GM10266 (cell line): Measurements from ENCODE around the gene RCCD1.

Source experiments
- DNase-seq: peaks from one replicate; pipeline ENCODE4 v3.0.0; 2012; ENCODE audit errors: extremely low spot score
- CTCF ChIP-seq: IDR thresholded peaks from 2 replicates; pipeline ENCODE4 v1.5.1; 2012; ENCODE audit warnings: mild to moderate bottlenecking, low read depth; ENCODE audit not compliant: control insufficient read depth, insufficient read depth; ENCODE audit errors: missing control alignments

RCCD1 gene

GRCh38 chr15:90910441-90911301 is 44.0 kb upstream of the RCCD1 start:
- DNase-seq = no peak
- no peak for TF ChIP-seq CTCF

- no peak for DNase-seq
- no peak for TF ChIP-seq CTCF
Observed at GRCh38 chr15:90911302-90911623, 43.4 kb upstream of the RCCD1 start.

DNA sequence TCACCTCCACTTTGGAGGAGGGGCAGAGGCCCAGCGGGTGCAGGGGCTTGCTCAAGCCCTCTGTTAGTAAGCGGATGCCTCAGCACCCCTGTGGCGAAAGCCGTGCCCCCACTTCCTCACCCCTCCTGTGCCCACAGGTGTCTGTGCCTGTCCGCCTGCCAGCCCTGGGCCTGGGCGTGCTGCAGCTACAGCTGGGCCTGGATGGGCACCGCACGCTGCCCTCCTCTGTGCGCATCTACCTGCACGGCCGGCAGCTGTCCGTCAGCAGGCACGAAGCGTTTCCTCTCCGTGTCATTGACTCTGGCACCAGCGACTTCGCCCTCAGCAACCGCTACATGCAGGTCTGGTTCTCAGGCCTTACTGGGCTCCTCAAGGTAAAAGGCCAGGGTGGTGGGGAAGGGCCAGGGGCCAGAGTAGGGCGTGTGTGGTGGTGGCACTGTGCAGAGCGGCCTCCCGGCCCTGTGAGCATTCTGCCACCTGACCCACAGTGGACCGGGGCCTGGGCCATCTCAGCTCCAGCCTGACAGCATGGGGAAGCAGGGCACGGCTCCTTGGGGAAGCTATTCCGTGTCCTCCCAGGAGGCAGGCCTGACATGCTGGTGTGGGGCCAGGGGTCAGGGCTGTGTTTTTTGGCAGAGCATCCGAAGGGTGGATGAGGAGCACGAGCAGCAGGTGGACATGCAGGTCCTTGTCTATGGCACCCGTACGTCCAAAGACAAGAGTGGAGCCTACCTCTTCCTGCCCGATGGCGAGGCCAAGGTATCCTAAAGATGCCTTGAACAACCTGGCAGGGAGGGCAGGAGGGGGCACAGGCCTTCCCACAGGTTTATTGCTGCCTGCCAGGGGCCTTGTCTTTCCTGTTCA is 42.5 kb upstream of the RCCD1 start:
- DNase-seq = no peak
- no peak for TF ChIP-seq CTCF

GRCh38 chr15:90912770-90913075 is 42.0 kb upstream of the RCCD1 start:
- no peak for TF ChIP-seq CTCF
- DNase-seq = no peak

- DNase-seq = no peak
- no peak for TF ChIP-seq CTCF
Observed at GRCh38 chr15:90913398-90913944, 41.2 kb upstream of the RCCD1 start.

DNA sequence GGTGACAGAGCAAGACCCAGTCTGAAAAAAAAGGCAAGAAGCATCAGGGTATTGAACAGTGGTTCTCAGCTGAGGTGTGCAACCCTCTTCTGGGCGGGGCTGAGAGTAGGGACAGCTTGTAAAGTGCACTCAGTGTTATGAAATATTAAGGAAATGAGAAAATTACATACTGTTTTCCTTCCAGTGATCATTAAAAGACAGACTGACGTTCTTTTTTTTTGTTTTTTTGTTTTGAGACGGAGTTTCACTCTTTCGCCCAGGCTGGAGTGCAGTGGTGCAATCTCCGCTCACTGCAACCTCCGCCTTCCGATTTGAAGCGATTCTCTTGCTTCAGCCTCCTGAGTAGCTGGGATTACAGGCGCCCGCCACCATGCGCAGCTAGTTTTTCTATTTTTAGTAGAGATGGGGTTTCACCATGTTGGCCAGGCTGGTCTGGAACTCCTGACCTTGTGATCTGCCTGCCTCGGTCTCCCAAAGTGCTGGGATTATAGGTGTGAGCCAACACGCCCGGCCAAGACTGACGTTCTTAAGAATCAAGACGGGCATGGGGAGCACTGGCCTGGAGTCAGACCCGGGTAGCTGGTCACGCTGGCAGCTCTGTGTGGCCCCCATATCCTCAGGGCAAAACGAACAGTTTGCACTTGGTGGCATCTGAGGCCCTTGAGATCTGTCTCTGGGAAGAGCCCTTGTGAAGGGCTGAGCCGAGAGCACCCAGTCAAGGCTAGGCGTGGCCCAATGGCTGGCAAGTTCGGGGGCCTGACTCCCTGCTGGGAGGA is 40.2 kb upstream of the RCCD1 start:
- no peak for TF ChIP-seq CTCF
- no peak for DNase-seq
